Measurements from ENCODE around the gene RPS23.

- no peak for TF ChIP-seq POLR2A (IDR thresholded peaks at IDR 0.05)
- no peak for TF ChIP-seq CTCF (IDR thresholded peaks at IDR 0.05)
Measured at GRCh38 chr5:82309091-82309531, 31.0 kb upstream of the RPS23 start.

All from thyroid gland (tissue), 4 donors.